D341Med (cell line): ENCODE data around the gene FBN1.

Source experiments
- DNase-seq: peaks from one replicate; pipeline ENCODE4 v3.0.0; 2012; ENCODE audit warnings: low spot score

FBN1 gene

DNA sequence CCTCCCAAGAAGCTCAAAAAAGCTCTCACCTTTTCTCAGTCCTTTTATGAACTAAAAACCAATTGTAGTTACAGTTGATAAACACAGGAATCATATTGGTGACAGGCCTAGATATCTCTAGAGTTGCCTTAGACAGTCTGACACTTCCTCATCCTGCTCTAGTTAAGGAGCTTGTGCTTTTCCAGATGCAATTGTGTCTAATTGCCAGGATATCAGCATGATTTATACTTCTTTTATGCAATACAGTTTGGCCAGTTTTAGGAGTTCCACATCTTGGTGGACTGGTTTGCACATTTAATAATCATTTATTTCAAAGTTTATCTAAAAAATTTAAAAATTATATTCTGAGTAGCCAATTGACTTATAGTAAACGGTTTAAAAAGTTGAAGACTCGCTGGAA lies 218.6 kb downstream of the FBN1 start:
- no peak for DNase-seq

DNA sequence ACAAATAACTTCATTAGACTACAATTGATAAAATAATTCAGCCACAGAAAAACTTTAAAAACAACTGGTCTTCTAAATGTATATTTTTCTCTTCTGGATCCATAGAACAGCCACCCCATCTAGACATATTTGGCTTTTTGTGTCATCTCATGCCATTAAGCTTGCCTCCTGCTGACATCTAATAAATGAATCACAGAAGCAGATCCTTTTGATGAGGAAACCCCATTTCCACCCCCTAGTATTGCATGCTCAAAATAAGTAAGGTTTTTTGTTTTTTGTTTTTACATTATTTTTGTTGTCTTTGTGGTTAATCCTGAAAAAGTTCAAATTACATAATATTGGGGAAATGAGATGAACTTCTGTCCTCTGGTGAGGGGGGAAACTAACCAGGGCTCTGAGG lies 219.5 kb downstream of the FBN1 start:
- no peak for DNase-seq

- no peak for DNase-seq
Measured at GRCh38 chr15:48425051-48425450, 220.5 kb downstream of the FBN1 start.

DNA sequence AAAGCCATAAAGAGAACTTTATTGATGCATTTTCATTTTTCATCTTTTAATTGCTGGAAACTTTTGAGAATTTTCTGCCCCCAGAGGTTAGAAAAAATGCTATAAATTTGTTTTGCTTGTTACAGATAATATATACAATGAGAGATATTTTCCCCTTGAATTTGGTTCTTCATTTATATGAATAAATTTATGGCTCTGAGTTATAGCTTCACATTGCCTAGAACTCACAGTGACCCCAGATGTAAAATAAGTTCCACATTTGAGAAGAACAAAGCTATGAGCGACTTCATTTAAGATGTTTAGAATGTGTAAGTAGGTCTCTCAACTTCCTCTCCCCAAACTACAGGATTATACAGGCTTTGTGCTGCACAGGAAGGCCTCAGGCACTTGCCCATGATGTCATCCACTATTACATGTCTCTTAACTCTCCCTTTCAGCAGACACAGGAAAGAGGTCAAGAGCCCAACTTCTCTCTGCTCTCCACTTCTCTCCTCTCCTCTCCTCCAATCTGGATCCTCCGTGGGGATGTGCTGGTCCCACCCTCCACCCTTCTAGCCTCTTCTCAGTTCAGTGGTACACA lies 221.5 kb downstream of the FBN1 start:
- DNase-seq = no peak

DNA sequence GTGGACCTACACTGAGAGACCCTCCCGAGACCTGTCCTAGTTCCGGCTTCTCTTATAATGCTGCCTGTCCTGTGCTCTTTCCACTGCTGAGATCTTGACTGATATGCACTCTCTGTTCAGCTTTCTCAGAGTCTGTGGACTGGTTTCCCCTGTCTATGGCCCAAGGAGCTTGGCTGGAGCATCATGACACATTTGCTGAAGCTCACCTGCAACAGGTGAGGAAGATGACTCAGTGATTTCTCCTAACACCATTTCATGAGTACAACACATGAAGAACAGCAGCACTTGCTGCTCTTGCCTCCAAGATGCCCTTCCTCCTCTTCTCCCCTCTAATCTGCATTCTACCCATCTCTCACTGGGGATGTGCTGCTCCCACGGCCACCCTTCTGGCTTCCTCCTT lies 222.2 kb downstream of the FBN1 start:
- no peak for DNase-seq

- no peak for DNase-seq
Measured at GRCh38 chr15:48422401-48422800, 223.1 kb downstream of the FBN1 start.

- no peak for DNase-seq
Measured at GRCh38 chr15:48421362-48421761, 224.1 kb downstream of the FBN1 start.

DNA sequence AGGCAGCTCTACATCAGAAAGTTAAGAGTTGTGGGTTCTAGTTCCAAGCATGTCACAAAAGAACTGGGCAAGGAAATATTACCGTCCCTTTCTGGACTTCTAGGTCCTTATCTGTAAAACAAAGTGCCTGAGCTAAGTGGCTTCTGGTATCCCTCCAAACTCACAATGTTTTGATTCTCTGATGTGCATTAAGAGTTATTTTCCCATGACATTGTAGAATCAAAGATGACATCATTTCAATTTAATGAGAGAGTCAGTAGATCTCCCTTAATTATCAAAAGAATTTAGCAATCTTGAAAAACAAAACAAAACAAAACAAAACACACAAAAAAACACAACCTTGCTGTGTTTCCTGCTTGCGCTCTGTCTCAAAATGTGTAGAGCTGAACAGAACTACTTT lies 225.6 kb downstream of the FBN1 start:
- DNase-seq = no peak

- no peak for DNase-seq
Measured at GRCh38 chr15:48418343-48418742, 227.2 kb downstream of the FBN1 start.

DNA sequence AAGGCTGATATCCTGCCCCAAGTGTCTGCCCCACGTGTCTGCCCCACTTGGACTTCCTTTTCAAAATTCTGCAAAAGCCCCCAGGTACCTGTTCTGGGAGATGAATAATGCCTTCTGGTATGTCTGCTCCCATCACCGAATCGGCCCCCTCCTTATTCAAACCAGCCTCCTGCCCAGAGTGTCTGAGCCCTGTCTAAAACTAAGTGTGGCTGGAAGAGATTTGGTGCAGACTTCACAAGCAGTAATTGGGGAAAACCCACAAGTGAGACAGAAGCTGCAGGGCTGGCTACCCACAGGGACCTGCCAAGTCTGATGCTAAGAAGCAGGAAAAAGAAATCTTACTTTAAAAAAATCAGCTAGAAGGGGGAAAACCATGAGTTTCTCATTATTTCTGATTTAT lies 229.2 kb downstream of the FBN1 start:
- no peak for DNase-seq

DNA sequence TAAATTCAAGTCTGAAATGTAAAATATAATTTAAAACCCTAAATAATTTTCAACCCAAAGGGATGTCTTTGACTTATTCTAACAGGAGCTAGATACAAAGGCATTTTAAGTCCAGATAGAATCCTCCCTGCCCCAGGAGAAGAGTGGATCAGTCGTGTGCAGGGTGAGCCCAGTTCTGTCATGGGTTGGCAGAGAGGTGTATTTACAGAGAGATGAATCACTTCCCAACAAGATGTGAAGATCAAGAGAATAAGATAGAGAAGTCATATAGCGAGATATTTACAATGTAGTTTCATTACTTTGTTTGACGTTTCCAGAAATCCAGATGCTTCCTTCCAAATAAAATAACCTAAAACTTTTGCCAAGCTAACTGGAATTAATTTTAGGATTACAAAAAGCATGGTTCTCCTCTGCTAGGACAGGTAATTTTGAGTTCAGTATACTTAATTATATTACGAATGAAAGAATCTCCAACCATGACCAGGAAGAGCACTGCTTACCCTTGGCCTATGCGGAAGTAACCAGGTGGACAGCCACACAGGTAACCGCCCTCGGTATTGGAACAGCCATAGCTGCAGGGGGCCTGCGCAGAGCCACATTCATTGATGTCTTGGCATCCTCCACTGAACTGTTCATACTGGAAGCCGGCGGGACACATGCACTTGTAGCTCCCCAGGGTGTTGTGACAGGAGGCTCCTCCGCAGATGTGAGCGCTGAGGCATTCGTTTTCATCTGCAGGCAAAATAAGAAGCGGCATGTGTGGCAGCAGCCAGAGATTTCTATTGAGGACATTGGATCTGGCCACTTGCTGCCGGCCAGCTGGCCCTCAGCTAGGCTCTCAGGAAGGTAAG lies 230.2 kb downstream of the FBN1 start:
- DNase-seq = no peak

DNA sequence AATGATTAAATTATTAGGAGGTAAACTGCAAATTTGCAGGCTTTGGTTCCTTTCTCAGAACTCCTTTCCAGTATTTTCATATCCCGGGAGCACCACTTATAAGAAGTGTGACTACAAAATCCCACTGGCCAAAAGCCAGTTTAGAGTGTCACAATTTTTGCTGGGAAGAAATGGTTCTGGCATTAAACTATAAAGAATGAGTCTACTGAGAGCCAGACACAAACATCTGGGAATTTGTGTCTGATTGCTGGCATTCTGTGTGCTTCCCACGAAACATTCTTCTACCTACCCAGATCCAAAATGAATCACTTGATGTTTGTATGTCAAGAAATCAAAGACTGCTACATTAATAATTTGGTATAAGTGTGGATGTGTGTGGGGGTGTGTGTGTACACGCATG lies 231.5 kb downstream of the FBN1 start:
- no peak for DNase-seq

DNA sequence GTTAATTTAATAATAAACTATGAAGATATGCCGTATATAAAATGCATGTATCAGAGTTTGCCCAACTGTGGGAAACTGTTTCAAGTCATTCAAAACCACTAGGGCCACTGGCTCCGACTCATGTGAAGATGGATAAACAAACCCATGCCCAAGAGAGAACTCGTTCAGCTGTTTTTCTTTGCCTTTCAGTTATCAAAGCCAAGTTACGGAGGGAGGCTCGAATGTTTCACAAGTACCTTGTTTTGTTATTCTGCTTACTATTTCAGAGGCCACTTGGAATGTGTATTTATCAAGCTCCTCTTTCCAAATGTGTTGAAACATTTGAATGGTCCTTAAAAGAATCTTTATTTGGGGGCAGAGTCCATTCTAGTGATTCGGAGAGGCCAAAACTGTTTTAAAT lies 232.2 kb downstream of the FBN1 start:
- DNase-seq = no peak

DNA sequence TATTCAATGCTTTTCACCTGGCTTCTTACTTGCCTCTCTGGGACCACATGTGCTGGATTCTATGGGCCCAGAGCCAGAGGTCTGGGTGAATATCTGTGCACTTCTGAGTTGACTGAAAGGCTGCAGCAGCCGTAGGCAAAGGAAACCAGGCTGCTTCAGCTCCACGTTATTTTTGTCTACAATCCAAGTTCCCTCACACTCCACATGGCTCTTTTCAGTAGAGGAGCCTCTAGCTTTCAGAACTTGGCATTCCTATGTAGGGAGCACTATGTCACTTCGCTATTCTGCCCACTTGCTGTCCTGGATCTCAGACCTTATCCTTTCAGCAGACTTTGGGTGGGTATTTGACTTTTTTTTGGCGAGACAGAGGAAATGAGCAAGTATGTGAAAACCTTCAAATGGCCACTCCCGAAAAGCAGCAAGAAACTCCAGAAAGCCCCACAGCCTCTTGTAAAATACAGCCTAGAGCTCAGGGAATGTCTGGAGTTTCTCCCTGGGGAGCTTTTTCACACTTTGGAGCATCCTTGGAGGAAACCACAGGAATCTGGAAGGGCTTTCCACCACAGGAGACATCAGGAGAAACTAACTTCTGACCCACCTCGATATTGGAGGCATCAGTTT lies 233.4 kb downstream of the FBN1 start:
- no peak for DNase-seq

DNA sequence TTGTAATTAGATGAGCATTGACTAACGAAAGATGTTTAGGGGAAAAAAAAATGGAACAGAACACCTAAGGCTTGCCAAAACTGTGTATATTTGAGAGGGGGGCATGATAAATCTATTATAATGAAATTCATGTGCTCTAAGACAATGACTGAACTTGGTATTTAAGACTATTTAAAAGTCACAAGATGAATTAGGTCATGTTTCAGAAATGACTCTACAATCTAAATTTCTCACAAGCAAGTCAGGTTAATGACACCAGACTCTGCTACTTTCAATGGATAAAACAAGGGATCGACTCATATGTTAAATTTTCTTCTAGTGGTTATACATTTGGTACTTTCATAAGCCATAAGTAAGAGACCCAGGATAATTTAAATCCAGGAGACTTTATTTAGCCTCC lies 235.9 kb downstream of the FBN1 start:
- no peak for DNase-seq

- no peak for DNase-seq
Measured at GRCh38 chr15:48408327-48408726, 237.2 kb downstream of the FBN1 start.

- no peak for DNase-seq
Measured at GRCh38 chr15:48407646-48408045, 237.9 kb downstream of the FBN1 start.

GRCh38 chr15:48406911-48407310 lies 238.6 kb downstream of the FBN1 start:
- no peak for DNase-seq

- DNase-seq = no peak
Measured at GRCh38 chr15:48406266-48406891, 239.1 kb downstream of the FBN1 start.

GRCh38 chr15:48402427-48403177 lies 242.9 kb downstream of the FBN1 start:
- DNase-seq = no peak

GRCh38 chr15:48400086-48400485 lies 245.4 kb downstream of the FBN1 start:
- DNase-seq = no peak

GRCh38 chr15:48397841-48398240 lies 247.7 kb downstream of the FBN1 start:
- no peak for DNase-seq
